ENCODE measurements around the gene SMYD5. TPM values are rescaled to one million over a fixed set of nuclear protein-coding genes. Genes with fewer than 3 reads are reported as not detected.

The SMYD5 gene
- total RNA-seq, 1 donor from 2014 or later, result 30.3 TPM

- H3K27ac Mint-ChIP-seq, result no peak overlapping the region
- no peak for DNase-seq (ENCODE audit: extremely low spot score, unreplicated experiment)
- peaks cover 30% of the 10 kb centered on the region for H3K36me3 Mint-ChIP-seq
- H3K27me3 Mint-ChIP-seq, result no peaks in the 10 kb centered on the region
- no peak overlapping the region for H3K4me3 Mint-ChIP-seq
- no peaks in the 10 kb centered on the region for H3K9me3 Mint-ChIP-seq
- no peak for TF ChIP-seq CTCF (conservative IDR thresholded peaks at IDR 0.05)
- no peaks in the 10 kb centered on the region for H3K4me1 Mint-ChIP-seq (ENCODE audit: unreplicated experiment)
Observed at GRCh38 chr2:73249636-73250035, 35.6 kb downstream of the SMYD5 start.

- TF ChIP-seq CTCF (conservative IDR thresholded peaks at IDR 0.05), result no peak
- H3K27ac Mint-ChIP-seq, result no peak overlapping the region
- no peaks in the 10 kb centered on the region for H3K4me1 Mint-ChIP-seq (ENCODE audit: unreplicated experiment)
- H3K36me3 Mint-ChIP-seq, result peaks cover 22% of the 10 kb centered on the region
- H3K27me3 Mint-ChIP-seq, result no peaks in the 10 kb centered on the region
- DNase-seq (ENCODE audit: extremely low spot score, unreplicated experiment), result no peak
- no peaks in the 10 kb centered on the region for H3K9me3 Mint-ChIP-seq
- H3K4me3 Mint-ChIP-seq, result no peak overlapping the region
Observed at GRCh38 chr2:73250872-73251846, 37.1 kb downstream of the SMYD5 start.

GRCh38 chr2:73252238-73253027 lies 38.4 kb downstream of the SMYD5 start:
- no peaks in the 10 kb centered on the region for H3K9me3 Mint-ChIP-seq
- H3K36me3 Mint-ChIP-seq, result peaks cover 20% of the 10 kb centered on the region
- no peak for TF ChIP-seq CTCF (conservative IDR thresholded peaks at IDR 0.05)
- H3K4me3 Mint-ChIP-seq, result no peak overlapping the region
- H3K4me1 Mint-ChIP-seq (ENCODE audit: unreplicated experiment), result no peaks in the 10 kb centered on the region
- no peak overlapping the region for H3K27ac Mint-ChIP-seq
- no peak for DNase-seq (ENCODE audit: extremely low spot score, unreplicated experiment)
- no peaks in the 10 kb centered on the region for H3K27me3 Mint-ChIP-seq

GRCh38 chr2:73253400-73253799 lies 39.4 kb downstream of the SMYD5 start:
- no peaks in the 10 kb centered on the region for H3K27me3 Mint-ChIP-seq
- H3K4me1 Mint-ChIP-seq (ENCODE audit: unreplicated experiment), result no peaks in the 10 kb centered on the region
- no peak for TF ChIP-seq CTCF (conservative IDR thresholded peaks at IDR 0.05)
- H3K9me3 Mint-ChIP-seq, result no peaks in the 10 kb centered on the region
- H3K36me3 Mint-ChIP-seq, result peaks cover 20% of the 10 kb centered on the region
- no peak for DNase-seq (ENCODE audit: extremely low spot score, unreplicated experiment)
- H3K4me3 Mint-ChIP-seq, result no peak overlapping the region
- peak overlapping the region; percentile 87 for H3K27ac Mint-ChIP-seq

- no peak overlapping the region for H3K4me3 Mint-ChIP-seq
- peak overlapping the region; percentile 87 for H3K27ac Mint-ChIP-seq
Observed at GRCh38 chr2:73253901-73254300, 39.9 kb downstream of the SMYD5 start.

More at GRCh38 chr2:73253901-73254300, 39.9 kb downstream of the SMYD5 start:
- no peak for DNase-seq (ENCODE audit: extremely low spot score, unreplicated experiment)
- no peak for TF ChIP-seq CTCF (conservative IDR thresholded peaks at IDR 0.05)
- Mint-ChIP-seq H3K4me1 (ENCODE audit: unreplicated experiment) (no peaks in the 10 kb centered on the region), H3K9me3 (no peaks in the 10 kb centered on the region), H3K27me3 (no peaks in the 10 kb centered on the region), H3K36me3 (peaks cover 20% of the 10 kb centered on the region)

Measured in type B pancreatic cell (in vitro differentiated cells).